ENCODE data around the gene CHMP2B. TPM values are rescaled to one million over a fixed set of nuclear protein-coding genes. Genes with fewer than 3 reads are reported as not detected.

CHMP2B gene
- total RNA-seq, 1 experiment from 2014 or later, result 45.5 TPM

- H3K9me3 Mint-ChIP-seq (ENCODE audit: unreplicated experiment), result peaks cover 10% of the 10 kb centered on the region
- no peak overlapping the region for H3K4me3 Mint-ChIP-seq (ENCODE audit: unreplicated experiment)
- TF ChIP-seq, protein P1, sequence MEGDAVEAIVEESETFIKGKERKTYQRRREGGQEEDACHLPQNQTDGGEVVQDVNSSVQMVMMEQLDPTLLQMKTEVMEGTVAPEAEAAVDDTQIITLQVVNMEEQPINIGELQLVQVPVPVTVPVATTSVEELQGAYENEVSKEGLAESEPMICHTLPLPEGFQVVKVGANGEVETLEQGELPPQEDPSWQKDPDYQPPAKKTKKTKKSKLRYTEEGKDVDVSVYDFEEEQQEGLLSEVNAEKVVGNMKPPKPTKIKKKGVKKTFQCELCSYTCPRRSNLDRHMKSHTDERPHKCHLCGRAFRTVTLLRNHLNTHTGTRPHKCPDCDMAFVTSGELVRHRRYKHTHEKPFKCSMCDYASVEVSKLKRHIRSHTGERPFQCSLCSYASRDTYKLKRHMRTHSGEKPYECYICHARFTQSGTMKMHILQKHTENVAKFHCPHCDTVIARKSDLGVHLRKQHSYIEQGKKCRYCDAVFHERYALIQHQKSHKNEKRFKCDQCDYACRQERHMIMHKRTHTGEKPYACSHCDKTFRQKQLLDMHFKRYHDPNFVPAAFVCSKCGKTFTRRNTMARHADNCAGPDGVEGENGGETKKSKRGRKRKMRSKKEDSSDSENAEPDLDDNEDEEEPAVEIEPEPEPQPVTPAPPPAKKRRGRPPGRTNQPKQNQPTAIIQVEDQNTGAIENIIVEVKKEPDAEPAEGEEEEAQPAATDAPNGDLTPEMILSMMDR (IDR thresholded peaks at IDR 0.05; ENCODE audit: unreplicated experiment), result no peak
- no peak overlapping the region for H3K27ac Mint-ChIP-seq (ENCODE audit: low read depth, unreplicated experiment)
- intact Hi-C loops (cut with micrococcal nuclease), result no loop called here
- DNase-seq (ENCODE audit: unreplicated experiment), result no peak
- H3K27me3 Mint-ChIP-seq (ENCODE audit: insufficient read depth, unreplicated experiment), result no peaks in the 10 kb centered on the region
- H3K4me1 Mint-ChIP-seq (ENCODE audit: insufficient read depth, unreplicated experiment), result no peaks in the 10 kb centered on the region
- no TSS peak for BruUV-seq (replicated peaks)
- H3K36me3 Mint-ChIP-seq (ENCODE audit: insufficient read depth, unreplicated experiment), result no peaks in the 10 kb centered on the region
- POLR2A ChIA-PET, result no interaction called here
- CTCF ChIA-PET, result interaction anchor here (0.7 kb wide), 1 partner anchor 10 kb away, joined by 3 read pairs; no protein-coding TSS in a partner anchor
These were observed 30.2 kb upstream of the CHMP2B start for GRCh38 chr3:87196879-87197278.

DNA sequence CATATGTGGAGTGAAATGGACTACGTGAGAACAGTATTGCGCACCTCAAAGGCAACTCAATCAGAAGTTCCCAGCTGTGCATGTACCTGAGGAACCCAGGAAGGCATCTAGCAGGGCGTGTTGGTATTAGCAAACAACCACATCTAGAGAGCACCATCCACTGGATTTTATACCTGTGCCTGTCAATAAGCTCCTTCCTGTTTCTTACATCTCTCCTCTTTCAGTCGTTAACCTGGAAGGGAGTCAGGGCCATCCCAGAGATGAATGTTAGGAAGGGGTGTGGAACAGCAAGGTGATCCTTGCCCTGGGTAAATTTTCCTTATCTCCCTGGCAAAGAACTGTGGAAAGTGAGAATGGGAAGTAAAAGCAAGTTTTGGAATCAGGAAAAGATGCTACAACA, 29.6 kb upstream of the CHMP2B start:
- BruUV-seq (replicated peaks), result no TSS peak
- CTCF ChIA-PET, result interaction anchor here (0.7 kb wide), 1 partner anchor 10 kb away, joined by 3 read pairs; no protein-coding TSS in a partner anchor
- Mint-ChIP-seq H3K27ac (ENCODE audit: low read depth, unreplicated experiment) (no peak overlapping the region), H3K4me3 (ENCODE audit: unreplicated experiment) (no peak overlapping the region), H3K27me3 (ENCODE audit: insufficient read depth, unreplicated experiment) (no peaks in the 10 kb centered on the region), H3K36me3 (ENCODE audit: insufficient read depth, unreplicated experiment) (no peaks in the 10 kb centered on the region), H3K4me1 (ENCODE audit: insufficient read depth, unreplicated experiment) (no peaks in the 10 kb centered on the region), H3K9me3 (ENCODE audit: unreplicated experiment) (peaks cover 10% of the 10 kb centered on the region)
- intact Hi-C loops (cut with micrococcal nuclease), result no loop called here
- TF ChIP-seq, protein P1 (IDR thresholded peaks at IDR 0.05; ENCODE audit: unreplicated experiment), result no peak
- POLR2A ChIA-PET, result no interaction called here
- no peak for DNase-seq (ENCODE audit: unreplicated experiment)

DNA sequence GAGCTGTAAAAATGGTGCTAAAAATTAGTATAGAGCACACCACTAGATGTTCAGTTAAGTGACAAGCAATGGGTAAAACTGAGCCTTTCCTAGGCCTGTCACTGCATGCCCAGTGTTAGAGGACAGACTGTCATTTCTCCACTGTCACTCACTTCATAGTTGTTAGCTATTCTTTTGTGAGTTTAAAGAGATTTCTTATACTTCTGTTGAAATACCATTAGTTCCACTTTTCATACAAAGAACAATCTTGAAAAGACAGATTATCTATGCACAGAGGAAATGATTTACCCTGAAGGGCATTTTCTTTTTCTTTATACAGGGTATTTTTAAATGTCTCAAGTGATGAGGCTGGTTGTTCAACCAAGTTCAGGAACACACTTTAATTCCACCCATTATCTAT, 28.3 kb upstream of the CHMP2B start:
- CTCF ChIA-PET, result interaction anchor here (0.6 to 0.7 kb wide), 2 partner anchors 12 to 28 kb away, joined by 3 to 4 read pairs; no protein-coding TSS in a partner anchor
- Mint-ChIP-seq H3K27ac (ENCODE audit: low read depth, unreplicated experiment) (no peak overlapping the region), H3K4me3 (ENCODE audit: unreplicated experiment) (no peak overlapping the region), H3K27me3 (ENCODE audit: insufficient read depth, unreplicated experiment) (no peaks in the 10 kb centered on the region), H3K9me3 (ENCODE audit: unreplicated experiment) (peaks cover 10% of the 10 kb centered on the region), H3K36me3 (ENCODE audit: insufficient read depth, unreplicated experiment) (no peaks in the 10 kb centered on the region), H3K4me1 (ENCODE audit: insufficient read depth, unreplicated experiment) (no peaks in the 10 kb centered on the region)
- intact Hi-C loops (cut with micrococcal nuclease), result no loop called here
- POLR2A ChIA-PET, result interaction anchor here (0.6 kb wide), 1 partner anchor 208 kb away, joined by 4 read pairs; the partner anchor contains the start of gene VGLL3
- TF ChIP-seq, protein P1 (IDR thresholded peaks at IDR 0.05; ENCODE audit: unreplicated experiment), result no peak
- DNase-seq (ENCODE audit: unreplicated experiment), result no peak
- BruUV-seq (replicated peaks), result no TSS peak

DNA sequence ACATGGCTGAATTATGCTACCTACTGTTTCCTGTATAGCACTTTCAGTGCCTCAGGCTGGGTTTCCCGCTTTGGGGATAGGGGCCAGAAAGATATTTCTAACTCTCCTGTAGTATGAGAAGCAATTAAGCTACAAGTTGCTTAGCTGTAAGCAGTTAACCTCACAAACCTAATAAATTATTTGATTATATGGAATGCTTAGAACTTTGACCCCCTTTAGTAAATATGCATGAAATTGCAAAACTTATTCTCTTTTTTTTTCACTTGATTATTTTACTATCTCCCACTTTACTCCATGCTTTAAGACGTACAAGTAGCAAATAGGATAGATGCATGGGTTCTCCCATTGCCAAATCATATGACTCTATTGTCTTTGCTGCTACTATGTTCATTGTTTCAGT, 27.5 kb upstream of the CHMP2B start:
- peaks cover 9% of the 10 kb centered on the region for H3K9me3 Mint-ChIP-seq (ENCODE audit: unreplicated experiment)
- no peaks in the 10 kb centered on the region for H3K36me3 Mint-ChIP-seq (ENCODE audit: insufficient read depth, unreplicated experiment)
- TF ChIP-seq, protein P1 (IDR thresholded peaks at IDR 0.05; ENCODE audit: unreplicated experiment), result no peak
- intact Hi-C loops (cut with micrococcal nuclease), result no loop called here
- no peaks in the 10 kb centered on the region for H3K4me1 Mint-ChIP-seq (ENCODE audit: insufficient read depth, unreplicated experiment)
- no peaks in the 10 kb centered on the region for H3K27me3 Mint-ChIP-seq (ENCODE audit: insufficient read depth, unreplicated experiment)
- no peak overlapping the region for H3K4me3 Mint-ChIP-seq (ENCODE audit: unreplicated experiment)
- no peak for DNase-seq (ENCODE audit: unreplicated experiment)
- ChIA-PET CTCF (interaction anchor here (0.7 to 1.0 kb wide), 2 partner anchors 32 to 45 kb away, joined by 3 to 4 read pairs; no protein-coding TSS in a partner anchor), POLR2A (no interaction called here)
- H3K27ac Mint-ChIP-seq (ENCODE audit: low read depth, unreplicated experiment), result no peak overlapping the region
- no TSS peak for BruUV-seq (replicated peaks)
